Panc1 (cell line): Measurements from ENCODE around the gene FSTL4. TPM values are rescaled to one million over a fixed set of nuclear protein-coding genes. Genes with fewer than 3 reads are reported as not detected.

ENCODE experiments used
- ATAC-seq: fragments of 200-7000 bp; cut with Tn5 transposase; 2 replicates; pipeline ENCODE4 v1.9.1; 2020; ENCODE audit warnings: mild to moderate bottlenecking, moderate library complexity
- BruUV-seq: library from RNA; stranded (reverse); fragments of 400-500 nt; replicated peaks from 2 replicates; lab custom pipeline; 2021; lab: Mats Ljungman, UMichigan
- CTCF ChIA-PET: fragments of 300-600 bp; sonication (Branson Sonifier 250); formaldehyde crosslinking; loops from one replicate; lab custom pipeline; 2022; ENCODE audit warnings: antibody characterized with exemption; lab: Charles Lee
- POLR2A ChIA-PET: fragments of 300-600 bp; sonication (Branson Sonifier 250); formaldehyde crosslinking; loops from one replicate; lab custom pipeline; 2022; ENCODE audit warnings: antibody characterized with exemption; lab: Charles Lee
- DNase-seq: peaks from one replicate; pipeline ENCODE4 v3.0.0-alpha.2; 2010; ENCODE audit warnings: low read depth, low spot score
- H3K27ac ChIP-seq: 2 replicates; pipeline ENCODE4 v1.5.1; 2011; ENCODE audit warnings: mild to moderate bottlenecking, low read length, inconsistent platforms
- H3K27me3 ChIP-seq: fragments of 200-500 bp; sonication (Bioruptor generic); 2 replicates; pipeline ENCODE4 v1.6.0; 2014; ENCODE audit warnings: low read length, inconsistent platforms; ENCODE audit not compliant: control insufficient read depth, insufficient read depth
- H3K36me3 ChIP-seq: fragments of 200-500 bp; sonication (Bioruptor generic); 2 replicates; pipeline ENCODE4 v1.5.1; 2014; ENCODE audit warnings: inconsistent platforms, mild to moderate bottlenecking, low read length, moderate library complexity; ENCODE audit not compliant: control insufficient read depth, insufficient read depth
- H3K4me1 ChIP-seq: 2 replicates; pipeline ENCODE4 v1.5.1; 2011; ENCODE audit warnings: inconsistent platforms, mild to moderate bottlenecking, low read length, moderate library complexity; ENCODE audit not compliant: control insufficient read depth, insufficient read depth
- H3K4me3 ChIP-seq, 2 experiments: 2 replicates each; pipeline ENCODE4 v1.5.1; 2011 to 2012; ENCODE audit warnings: low read depth in 2 of 2, low read length in 2 of 2, mild to moderate bottlenecking in 2 of 2, inconsistent platforms in 1 of 2, moderate library complexity in 1 of 2
- H3K9me3 ChIP-seq: fragments of 200-500 bp; sonication (Bioruptor generic); 2 replicates; pipeline ENCODE4 v1.5.1; 2014; ENCODE audit warnings: low read depth, mild to moderate bottlenecking, inconsistent platforms, low read length, moderate library complexity; ENCODE audit not compliant: control insufficient read depth, insufficient read depth
- POLR2AphosphoS5 ChIP-seq: IDR thresholded peaks from 2 replicates; pipeline ENCODE4 v1.6.1; 2012; ENCODE audit warnings: mild to moderate bottlenecking, low read depth, low read length, moderate library complexity
- SIN3A ChIP-seq: IDR thresholded peaks from 2 replicates; pipeline ENCODE4 v1.6.1; 2012; ENCODE audit warnings: low read depth, mild to moderate bottlenecking, low read length, moderate library complexity, borderline replicate concordance; ENCODE audit not compliant: insufficient read depth
- TCF7L2 ChIP-seq: IDR thresholded peaks from 2 replicates; pipeline ENCODE4 v1.6.1; 2011; ENCODE audit warnings: mild to moderate bottlenecking, low read depth, low read length, inconsistent platforms
- in situ Hi-C: cut with HindIII; loops from 2 replicates; pipeline ENCODE4 v1.10.0; 2016; ENCODE audit warnings: low sequenced_read_pairs, low pct_unique_long_range_greater_than_20kb
- intact Hi-C: fragments of 100-400 bp; cut with micrococcal nuclease; formaldehyde crosslinking; loops from one replicate; pipeline ENCODE4 v1.10.0; 2022; ENCODE audit not compliant: unreplicated experiment
- total RNA-seq: library from RNA; stranded (reverse); gene quantifications from one replicate; pipeline ENCODE4 v1.2.1, GENCODE V29; 2021; ENCODE audit not compliant: unreplicated experiment
- TF ChIP-seq, protein P1 (sequence below): fragments of 450-650 bp; IDR thresholded peaks from 2 replicates; pipeline ENCODE4 v1.5.1; 2017; ENCODE audit warnings: mild to moderate bottlenecking
- TF ChIP-seq, protein P2 (sequence below), 2 experiments: IDR thresholded peaks; 2 replicates each; pipeline ENCODE4 v1.6.1; 2011 to 2012; ENCODE audit warnings: low read depth in 2 of 2, control low read depth in 1 of 2, low read length in 1 of 2, mild to moderate bottlenecking in 1 of 2, moderate library complexity in 1 of 2; ENCODE audit not compliant: insufficient read depth in 1 of 2

The FSTL4 gene
- total RNA-seq, 1 experiment from 2014 or later, result 0.18 TPM

DNA sequence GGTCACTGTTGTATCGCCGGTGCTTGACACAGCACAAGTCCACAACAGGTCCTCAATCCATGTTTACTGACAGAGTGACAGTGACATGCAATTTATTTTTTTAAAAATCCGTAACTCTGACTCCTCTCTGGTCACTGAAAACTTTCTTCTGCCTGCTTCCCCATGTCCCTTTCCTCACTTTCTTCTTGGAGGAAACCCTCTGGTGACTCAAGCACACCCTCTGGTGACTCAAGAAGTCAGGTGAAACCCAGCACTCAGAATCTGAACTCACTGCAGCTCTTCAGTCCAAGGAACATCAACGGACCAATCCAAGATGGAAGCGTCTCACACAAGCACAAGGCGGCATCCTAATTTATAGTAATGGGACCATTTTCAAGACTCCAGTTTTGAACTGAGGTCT, 245.9 kb downstream of the FSTL4 start:
- no TSS peak for BruUV-seq
- Histone ChIP-seq H3K9me3 (no peaks in the 10 kb centered on the region), H3K27me3 (no peaks in the 10 kb centered on the region; the same call in 1 of the 2 replicates), H3K36me3 (no peaks in the 10 kb centered on the region), H3K27ac (no peak overlapping the region), H3K4me1 (no peaks in the 10 kb centered on the region), H3K4me3 (no peak overlapping the region)
- in situ Hi-C loops (no loop called here), intact Hi-C loops (no loop called here)
- no peak for DNase-seq
- ATAC-seq, result no peak
- TF ChIP-seq, protein P1, sequence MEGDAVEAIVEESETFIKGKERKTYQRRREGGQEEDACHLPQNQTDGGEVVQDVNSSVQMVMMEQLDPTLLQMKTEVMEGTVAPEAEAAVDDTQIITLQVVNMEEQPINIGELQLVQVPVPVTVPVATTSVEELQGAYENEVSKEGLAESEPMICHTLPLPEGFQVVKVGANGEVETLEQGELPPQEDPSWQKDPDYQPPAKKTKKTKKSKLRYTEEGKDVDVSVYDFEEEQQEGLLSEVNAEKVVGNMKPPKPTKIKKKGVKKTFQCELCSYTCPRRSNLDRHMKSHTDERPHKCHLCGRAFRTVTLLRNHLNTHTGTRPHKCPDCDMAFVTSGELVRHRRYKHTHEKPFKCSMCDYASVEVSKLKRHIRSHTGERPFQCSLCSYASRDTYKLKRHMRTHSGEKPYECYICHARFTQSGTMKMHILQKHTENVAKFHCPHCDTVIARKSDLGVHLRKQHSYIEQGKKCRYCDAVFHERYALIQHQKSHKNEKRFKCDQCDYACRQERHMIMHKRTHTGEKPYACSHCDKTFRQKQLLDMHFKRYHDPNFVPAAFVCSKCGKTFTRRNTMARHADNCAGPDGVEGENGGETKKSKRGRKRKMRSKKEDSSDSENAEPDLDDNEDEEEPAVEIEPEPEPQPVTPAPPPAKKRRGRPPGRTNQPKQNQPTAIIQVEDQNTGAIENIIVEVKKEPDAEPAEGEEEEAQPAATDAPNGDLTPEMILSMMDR, result no peak
- TF ChIP-seq TCF7L2, result no peak
- TF ChIP-seq SIN3A, result no peak
- TF ChIP-seq, protein P2, sequence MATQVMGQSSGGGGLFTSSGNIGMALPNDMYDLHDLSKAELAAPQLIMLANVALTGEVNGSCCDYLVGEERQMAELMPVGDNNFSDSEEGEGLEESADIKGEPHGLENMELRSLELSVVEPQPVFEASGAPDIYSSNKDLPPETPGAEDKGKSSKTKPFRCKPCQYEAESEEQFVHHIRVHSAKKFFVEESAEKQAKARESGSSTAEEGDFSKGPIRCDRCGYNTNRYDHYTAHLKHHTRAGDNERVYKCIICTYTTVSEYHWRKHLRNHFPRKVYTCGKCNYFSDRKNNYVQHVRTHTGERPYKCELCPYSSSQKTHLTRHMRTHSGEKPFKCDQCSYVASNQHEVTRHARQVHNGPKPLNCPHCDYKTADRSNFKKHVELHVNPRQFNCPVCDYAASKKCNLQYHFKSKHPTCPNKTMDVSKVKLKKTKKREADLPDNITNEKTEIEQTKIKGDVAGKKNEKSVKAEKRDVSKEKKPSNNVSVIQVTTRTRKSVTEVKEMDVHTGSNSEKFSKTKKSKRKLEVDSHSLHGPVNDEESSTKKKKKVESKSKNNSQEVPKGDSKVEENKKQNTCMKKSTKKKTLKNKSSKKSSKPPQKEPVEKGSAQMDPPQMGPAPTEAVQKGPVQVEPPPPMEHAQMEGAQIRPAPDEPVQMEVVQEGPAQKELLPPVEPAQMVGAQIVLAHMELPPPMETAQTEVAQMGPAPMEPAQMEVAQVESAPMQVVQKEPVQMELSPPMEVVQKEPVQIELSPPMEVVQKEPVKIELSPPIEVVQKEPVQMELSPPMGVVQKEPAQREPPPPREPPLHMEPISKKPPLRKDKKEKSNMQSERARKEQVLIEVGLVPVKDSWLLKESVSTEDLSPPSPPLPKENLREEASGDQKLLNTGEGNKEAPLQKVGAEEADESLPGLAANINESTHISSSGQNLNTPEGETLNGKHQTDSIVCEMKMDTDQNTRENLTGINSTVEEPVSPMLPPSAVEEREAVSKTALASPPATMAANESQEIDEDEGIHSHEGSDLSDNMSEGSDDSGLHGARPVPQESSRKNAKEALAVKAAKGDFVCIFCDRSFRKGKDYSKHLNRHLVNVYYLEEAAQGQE (IDR thresholded peaks at IDR 0.05; ENCODE audit: insufficient read depth in 1 of 2, low read depth in 2 of 2, low read length in 1 of 2), result no peak
- no peak for TF ChIP-seq POLR2AphosphoS5
- CTCF ChIA-PET, result no interaction called here
- POLR2A ChIA-PET, result no interaction called here

DNA sequence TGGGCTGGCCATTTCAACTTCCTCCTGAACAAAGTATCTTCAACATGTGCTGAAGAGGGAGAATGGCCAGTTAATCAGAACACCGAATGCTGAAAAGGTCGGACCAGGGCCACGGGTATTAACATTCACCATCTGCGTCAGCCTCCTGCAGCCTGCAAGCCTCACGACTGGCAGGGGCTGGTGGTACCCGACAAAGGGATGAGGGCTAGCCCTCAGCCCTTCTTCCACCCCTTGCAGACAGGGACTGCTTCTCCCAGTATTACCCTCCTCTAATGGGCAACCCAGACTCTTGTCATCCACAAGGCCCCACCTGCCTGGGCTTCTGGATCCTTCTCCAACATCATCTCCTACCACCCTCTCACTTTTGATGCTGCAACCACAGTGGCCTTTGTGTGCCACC, 246.6 kb downstream of the FSTL4 start:
- Histone ChIP-seq H3K36me3 (no peaks in the 10 kb centered on the region), H3K4me3 (no peak overlapping the region), H3K4me1 (no peaks in the 10 kb centered on the region), H3K27me3 (no peaks in the 10 kb centered on the region), H3K27ac (no peak overlapping the region), H3K9me3 (no peaks in the 10 kb centered on the region)
- no peak for DNase-seq
- no peak for ATAC-seq
- ChIA-PET POLR2A (no interaction called here), CTCF (interaction anchor here (0.6 kb wide), 1 partner anchor 479 kb away, joined by 4 read pairs; no protein-coding TSS in a partner anchor)
- in situ Hi-C loops (no loop called here), intact Hi-C loops (no loop called here)
- TF ChIP-seq, protein P1, result no peak
- TF ChIP-seq SIN3A, result no peak
- no TSS peak for BruUV-seq
